Upper lobe of right lung (tissue), 1 donor: ENCODE measurements around the gene IL1RAP. TPM values are rescaled to one million over a fixed set of nuclear protein-coding genes. Genes with fewer than 3 reads are reported as not detected.

Experiments used
- ATAC-seq: fragments of 200-7000 bp; cut with Tn5 transposase; one replicate; pipeline ENCODE4 v1.9.1; 2020; ENCODE audit warnings: mild to moderate bottlenecking, moderate library complexity
- DNase-seq: peaks from one replicate; pipeline ENCODE4 v3.0.0-alpha.2; 2020
- H3K27ac ChIP-seq: fragments of 200-600 bp; one replicate; pipeline ENCODE4 v1.8.0; 2022
- H3K27me3 ChIP-seq: fragments of 200-600 bp; one replicate; pipeline ENCODE4 v1.8.0; 2022; ENCODE audit warnings: mild to moderate bottlenecking
- H3K36me3 ChIP-seq: fragments of 200-600 bp; one replicate; pipeline ENCODE4 v1.8.0; 2022
- H3K4me1 ChIP-seq: fragments of 200-600 bp; one replicate; pipeline ENCODE4 v1.8.0; 2022
- H3K4me3 ChIP-seq: fragments of 200-600 bp; one replicate; pipeline ENCODE4 v1.8.0; 2022; ENCODE audit warnings: mild to moderate bottlenecking
- H3K9me3 ChIP-seq: fragments of 200-600 bp; one replicate; pipeline ENCODE4 v1.8.0; 2022
- CTCF ChIP-seq: fragments of 200-600 bp; IDR thresholded peaks from one replicate; pipeline ENCODE4 v1.8.0; 2022; ENCODE audit warnings: antibody characterized with exemption
- intact Hi-C: fragments of 100-400 bp; cut with DNase I; formaldehyde crosslinking; loops from one replicate; pipeline ENCODE4 v1.11.0; 2022
- total RNA-seq: library from RNA; stranded (reverse); fragmentation: NEBNext Ultra II Directional; extraction: Animal tissue kit (Norgen Biotek cat#: 25700); gene quantifications from one replicate; pipeline ENCODE4 v1.2.1, GENCODE V29; 2021
- donor health status: DM: no; HTN: yes; CAD: no; lungs with severe emphysema.

Gene IL1RAP
- total RNA-seq, 1 donor from 2014 or later = 34.6 TPM

GRCh38 chr3:190585805-190586630 is 72.1 kb downstream of the IL1RAP start:
- Histone ChIP-seq H3K36me3 (no peaks in the 10 kb centered on the region), H3K4me1 (peaks cover 16% of the 10 kb centered on the region), H3K27ac (no peak overlapping the region), H3K27me3 (no peaks in the 10 kb centered on the region), H3K9me3 (no peaks in the 10 kb centered on the region), H3K4me3 (no peak overlapping the region)
- no peak for DNase-seq
- intact Hi-C loops = no loop called here
- no peak for TF ChIP-seq CTCF
- ATAC-seq = peak; percentile 94

GRCh38 chr3:190586631-190587011 is 72.7 kb downstream of the IL1RAP start:
- ATAC-seq (peak; percentile 20), DNase-seq (no peak)
- no peak for TF ChIP-seq CTCF
- intact Hi-C loops = no loop called here
- peaks cover 14% of the 10 kb centered on the region for H3K4me1 ChIP-seq
- no peaks in the 10 kb centered on the region for H3K9me3 ChIP-seq
- no peaks in the 10 kb centered on the region for H3K36me3 ChIP-seq
- H3K4me3 ChIP-seq = no peak overlapping the region
- no peak overlapping the region for H3K27ac ChIP-seq
- no peaks in the 10 kb centered on the region for H3K27me3 ChIP-seq

GRCh38 chr3:190588570-190588969 is 74.7 kb downstream of the IL1RAP start:
- Histone ChIP-seq H3K9me3 (no peaks in the 10 kb centered on the region), H3K27ac (no peak overlapping the region), H3K4me1 (peaks cover 14% of the 10 kb centered on the region), H3K27me3 (no peaks in the 10 kb centered on the region), H3K36me3 (no peaks in the 10 kb centered on the region), H3K4me3 (no peak overlapping the region)
- intact Hi-C loops = no loop called here
- ATAC-seq = no peak
- no peak for DNase-seq
- no peak for TF ChIP-seq CTCF

GRCh38 chr3:190589326-190589725 is 75.4 kb downstream of the IL1RAP start:
- Histone ChIP-seq H3K27ac (no peak overlapping the region), H3K4me3 (no peak overlapping the region), H3K27me3 (no peaks in the 10 kb centered on the region), H3K36me3 (no peaks in the 10 kb centered on the region), H3K9me3 (no peaks in the 10 kb centered on the region), H3K4me1 (peaks cover 14% of the 10 kb centered on the region)
- ATAC-seq (no peak), DNase-seq (no peak)
- intact Hi-C loops = no loop called here
- no peak for TF ChIP-seq CTCF

- peaks cover 9% of the 10 kb centered on the region for H3K4me1 ChIP-seq
- peak; percentile 56 for ATAC-seq
- H3K27me3 ChIP-seq = no peaks in the 10 kb centered on the region
- H3K9me3 ChIP-seq = no peaks in the 10 kb centered on the region
- DNase-seq = no peak
- TF ChIP-seq CTCF = no peak
- H3K27ac ChIP-seq = no peak overlapping the region
- intact Hi-C loops = no loop called here
- H3K36me3 ChIP-seq = no peaks in the 10 kb centered on the region
- no peak overlapping the region for H3K4me3 ChIP-seq
Observed at GRCh38 chr3:190591080-190591479, 77.2 kb downstream of the IL1RAP start.
